Central memory CD4-positive, alpha-beta T cell (primary cell): ENCODE data around the gene CREBBP.

ENCODE experiments used
- DNase-seq: peaks from one replicate; pipeline ENCODE4 v3.0.0; 2022

The CREBBP gene

GRCh38 chr16:3879258-3879886, 1.1 kb downstream of the CREBBP start:
- no peak for DNase-seq

GRCh38 chr16:3878610-3879009, 1.9 kb downstream of the CREBBP start:
- DNase-seq = no peak

GRCh38 chr16:3876695-3877094, 3.8 kb downstream of the CREBBP start:
- DNase-seq = no peak

- DNase-seq = no peak
Observed at GRCh38 chr16:3876160-3876559, 4.4 kb downstream of the CREBBP start.

GRCh38 chr16:3874794-3875692, 5.5 kb downstream of the CREBBP start:
- no peak for DNase-seq

- DNase-seq = no peak
Observed at GRCh38 chr16:3874242-3874641, 6.3 kb downstream of the CREBBP start.

- no peak for DNase-seq
Observed at GRCh38 chr16:3873482-3874173, 6.9 kb downstream of the CREBBP start.

- DNase-seq = no peak
Observed at GRCh38 chr16:3872216-3872895, 8.2 kb downstream of the CREBBP start.

- no peak for DNase-seq
Observed at GRCh38 chr16:3868967-3869366, 11.5 kb downstream of the CREBBP start.

- no peak for DNase-seq
Observed at GRCh38 chr16:3868556-3868955, 12.0 kb downstream of the CREBBP start.

GRCh38 chr16:3866703-3867431, 13.6 kb downstream of the CREBBP start:
- DNase-seq = no peak

GRCh38 chr16:3865241-3865640, 15.3 kb downstream of the CREBBP start:
- no peak for DNase-seq

- no peak for DNase-seq
Observed at GRCh38 chr16:3864562-3864961, 16.0 kb downstream of the CREBBP start.

- DNase-seq = no peak
Observed at GRCh38 chr16:3863587-3863986, 16.9 kb downstream of the CREBBP start.

- DNase-seq = no peak
Observed at GRCh38 chr16:3861808-3862451, 18.6 kb downstream of the CREBBP start.

GRCh38 chr16:3859889-3860288, 20.6 kb downstream of the CREBBP start:
- no peak for DNase-seq

- DNase-seq = no peak
Observed at GRCh38 chr16:3858801-3859200, 21.7 kb downstream of the CREBBP start.

- no peak for DNase-seq
Observed at GRCh38 chr16:3857189-3858043, 23.1 kb downstream of the CREBBP start.

- no peak for DNase-seq
Observed at GRCh38 chr16:3856367-3857141, 24.0 kb downstream of the CREBBP start.
